Activated T-cell treated with anti-CD3 and anti-CD28 coated beads, Interleukin-2, amount 50 U/mL, for 4 hours (primary cell): ENCODE measurements around the gene GABRB3. TPM values are rescaled to one million over a fixed set of nuclear protein-coding genes. Genes with fewer than 3 reads are reported as not detected.

Source experiments
- ATAC-seq, 2 donors: fragments of 200-7000 bp; cut with Tn5 transposase; one replicate each; pipeline ENCODE4 v1.10.0; 2021
- DNase-seq: peaks from one replicate; pipeline ENCODE4 v3.0.0-alpha.2; 2020
- H3K27me3 Mint-ChIP-seq: one replicate; pipeline ENCODE4 v1.8.0; 2021; ENCODE audit warnings: low read depth, mixed read lengths
- H3K36me3 Mint-ChIP-seq: one replicate; pipeline ENCODE4 v1.8.0; 2022; ENCODE audit warnings: mixed read lengths; ENCODE audit not compliant: insufficient read depth
- H3K4me1 Mint-ChIP-seq: one replicate; pipeline ENCODE4 v1.8.0; 2021; ENCODE audit warnings: low read depth, mixed read lengths
- H3K4me3 Mint-ChIP-seq: one replicate; pipeline ENCODE4 v1.8.0; 2021; ENCODE audit warnings: mild to moderate bottlenecking, moderate library complexity, mixed read lengths
- H3K9me3 Mint-ChIP-seq: one replicate; pipeline ENCODE4 v1.8.0; 2021; ENCODE audit warnings: mixed read lengths
- total RNA-seq, 3 donors: library from RNA; stranded (reverse); gene quantifications; one replicate each; pipeline ENCODE4 v1.2.1, GENCODE V29; 2021

GABRB3 gene
- total RNA-seq, 3 donors from 2014 or later = 0.19 to 0.23 (median 0.21) TPM

DNA sequence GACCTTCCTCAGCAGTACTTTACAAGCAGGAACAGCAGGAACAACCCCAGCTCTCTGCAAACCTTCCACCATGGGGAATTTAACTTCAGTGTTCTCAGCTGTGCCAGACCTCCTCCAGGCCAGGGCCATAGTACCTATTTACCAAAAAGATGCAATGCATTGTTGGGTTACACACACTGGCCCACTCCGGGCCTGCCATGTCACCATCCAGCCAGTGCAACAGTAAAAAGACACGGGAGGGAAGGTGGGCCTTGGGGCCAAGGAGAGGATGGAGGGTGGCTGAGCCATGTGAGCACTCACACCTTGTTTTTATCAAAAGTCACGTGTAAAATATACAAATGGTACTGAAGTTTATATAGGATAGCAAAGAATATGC lies 157.0 kb downstream of the GABRB3 start:
- no peaks in the 10 kb centered on the region for H3K27me3 Mint-ChIP-seq
- no peak overlapping the region for H3K4me3 Mint-ChIP-seq
- peaks cover 4% of the 10 kb centered on the region for H3K9me3 Mint-ChIP-seq
- no peaks in the 10 kb centered on the region for H3K36me3 Mint-ChIP-seq
- no peaks in the 10 kb centered on the region for H3K4me1 Mint-ChIP-seq
- DNase-seq = no peak
- no peak for ATAC-seq

DNA sequence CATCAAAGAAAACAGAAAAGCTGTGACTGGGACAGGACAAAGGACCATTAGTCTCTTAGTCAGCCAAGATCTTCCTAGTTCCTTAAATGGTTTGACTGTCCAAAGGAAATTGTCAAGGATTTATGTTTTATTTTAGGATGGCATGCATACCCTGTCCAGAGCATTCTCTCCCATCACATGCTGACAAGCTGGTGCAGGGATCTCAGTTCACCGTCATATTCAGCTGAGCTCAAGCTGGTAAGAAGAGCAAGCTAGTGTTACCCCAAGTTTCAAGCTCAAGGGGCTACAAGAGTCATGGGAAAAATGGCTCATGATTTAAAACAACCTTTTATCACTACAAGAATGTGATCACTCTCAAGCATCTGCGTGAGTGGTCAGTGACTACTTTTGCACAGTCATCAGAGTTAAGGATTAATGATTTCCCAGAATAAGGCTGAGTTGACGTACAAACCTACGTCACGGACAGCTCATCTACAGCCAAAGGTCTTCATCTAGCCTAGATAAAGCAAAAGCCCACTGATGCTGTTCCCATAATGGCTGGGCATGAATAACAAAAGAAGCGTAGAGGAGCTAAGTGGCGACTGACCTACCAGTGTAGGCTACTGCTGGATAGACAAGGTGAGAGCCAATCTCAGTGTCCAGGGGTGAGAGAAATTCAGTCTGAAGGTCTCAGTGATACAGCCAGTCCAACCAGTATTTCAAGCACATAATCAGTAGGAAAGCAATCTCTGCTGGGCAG lies 157.5 kb downstream of the GABRB3 start:
- H3K4me3 Mint-ChIP-seq = no peak overlapping the region
- H3K4me1 Mint-ChIP-seq = no peaks in the 10 kb centered on the region
- ATAC-seq (no peak), DNase-seq (no peak)
- no peaks in the 10 kb centered on the region for H3K36me3 Mint-ChIP-seq
- peaks cover 4% of the 10 kb centered on the region for H3K9me3 Mint-ChIP-seq
- no peaks in the 10 kb centered on the region for H3K27me3 Mint-ChIP-seq

DNA sequence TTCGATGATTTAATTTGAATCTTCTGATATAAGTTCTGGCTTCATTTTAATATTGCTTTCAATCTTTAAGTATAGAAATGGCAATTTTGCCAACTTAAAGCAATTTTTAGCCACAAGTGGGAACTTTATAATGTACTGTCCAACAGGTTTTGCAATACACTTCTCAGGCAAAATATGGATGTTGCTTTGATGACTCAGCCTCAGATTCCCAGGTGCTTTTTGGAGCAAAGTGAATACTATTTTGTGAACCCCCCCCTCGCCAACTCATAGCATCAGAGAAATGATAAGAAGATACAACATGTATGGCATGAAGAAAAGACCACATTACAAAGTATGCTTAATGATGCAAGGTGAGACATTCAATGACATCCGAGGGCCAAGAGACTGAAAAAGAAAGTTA lies 158.1 kb downstream of the GABRB3 start:
- no peaks in the 10 kb centered on the region for H3K4me1 Mint-ChIP-seq
- no peak overlapping the region for H3K4me3 Mint-ChIP-seq
- no peak for DNase-seq
- no peaks in the 10 kb centered on the region for H3K27me3 Mint-ChIP-seq
- peaks cover 7% of the 10 kb centered on the region for H3K9me3 Mint-ChIP-seq
- no peak for ATAC-seq
- H3K36me3 Mint-ChIP-seq = no peaks in the 10 kb centered on the region

DNA sequence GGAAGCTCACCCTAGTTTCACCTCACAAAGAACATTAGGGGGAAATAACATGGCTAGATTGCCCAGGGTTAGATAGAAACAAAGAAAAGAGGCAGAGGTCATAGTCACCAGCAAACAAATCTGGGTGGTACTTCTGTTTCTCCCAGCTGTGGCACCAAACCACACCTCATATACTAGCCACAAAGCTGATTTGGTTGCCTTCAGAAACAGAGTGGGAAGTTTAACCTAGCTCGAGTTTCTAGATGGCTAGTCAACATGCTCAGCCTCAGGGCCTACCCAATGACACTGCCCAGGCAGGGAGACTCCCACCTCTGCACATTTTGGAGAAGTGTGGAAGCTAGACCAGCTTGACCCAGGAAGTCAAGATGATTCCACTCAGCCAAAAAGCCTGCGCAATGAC lies 174.2 kb downstream of the GABRB3 start:
- Mint-ChIP-seq H3K4me3 (no peak overlapping the region), H3K4me1 (no peaks in the 10 kb centered on the region)
- ATAC-seq = no peak

DNA sequence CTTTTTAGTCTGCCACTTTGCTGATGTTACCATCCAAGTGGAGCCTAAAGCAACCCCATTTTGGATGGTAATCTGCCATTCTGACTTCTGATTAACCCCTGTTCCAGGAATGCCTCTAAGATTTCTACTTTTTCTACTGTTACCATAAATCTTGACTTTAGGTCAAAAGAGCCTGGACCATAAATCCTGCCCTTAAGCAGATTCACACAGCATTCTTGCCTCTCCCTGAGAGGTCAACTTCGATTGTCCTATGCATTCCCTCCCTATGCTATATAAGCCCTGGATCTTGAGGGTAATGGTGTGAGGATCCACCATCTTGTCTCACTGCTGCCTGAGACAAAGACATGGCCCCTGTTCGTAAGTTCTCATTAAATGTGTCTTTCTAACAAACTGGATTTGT lies 177.3 kb downstream of the GABRB3 start:
- Mint-ChIP-seq H3K9me3 (peaks cover 23% of the 10 kb centered on the region), H3K4me3 (no peak overlapping the region), H3K4me1 (no peaks in the 10 kb centered on the region), H3K36me3 (no peaks in the 10 kb centered on the region), H3K27me3 (no peaks in the 10 kb centered on the region)
- DNase-seq (no peak), ATAC-seq (no peak)

More for the DNA sequence above, 174.2 kb downstream of the GABRB3 start:
- H3K36me3 Mint-ChIP-seq = no peaks in the 10 kb centered on the region
- H3K9me3 Mint-ChIP-seq = peaks cover 27% of the 10 kb centered on the region
- DNase-seq = no peak
- no peaks in the 10 kb centered on the region for H3K27me3 Mint-ChIP-seq

DNA sequence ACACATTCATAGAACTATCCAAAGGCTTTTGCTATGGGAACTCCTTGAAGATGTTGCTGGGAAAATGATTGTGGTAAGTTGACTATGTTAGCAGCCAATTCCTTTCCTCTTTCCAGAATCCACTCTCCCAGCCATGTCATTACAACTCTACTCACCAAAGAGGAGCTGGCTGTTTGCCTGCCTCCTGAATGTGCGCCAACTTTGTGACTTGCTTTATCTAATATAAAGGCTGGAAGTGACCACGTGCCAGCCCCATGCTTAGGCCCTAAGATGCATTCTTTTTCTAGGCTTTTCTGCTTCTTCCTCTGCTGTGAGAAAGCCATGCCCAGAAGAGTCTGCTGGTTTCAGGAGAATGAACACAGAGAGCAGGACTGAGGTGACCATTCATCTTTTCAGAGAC lies 182.2 kb downstream of the GABRB3 start:
- Mint-ChIP-seq H3K36me3 (no peaks in the 10 kb centered on the region), H3K27me3 (no peaks in the 10 kb centered on the region), H3K4me1 (no peaks in the 10 kb centered on the region), H3K4me3 (no peak overlapping the region), H3K9me3 (no peaks in the 10 kb centered on the region)
- ATAC-seq (no peak), DNase-seq (no peak)

DNA sequence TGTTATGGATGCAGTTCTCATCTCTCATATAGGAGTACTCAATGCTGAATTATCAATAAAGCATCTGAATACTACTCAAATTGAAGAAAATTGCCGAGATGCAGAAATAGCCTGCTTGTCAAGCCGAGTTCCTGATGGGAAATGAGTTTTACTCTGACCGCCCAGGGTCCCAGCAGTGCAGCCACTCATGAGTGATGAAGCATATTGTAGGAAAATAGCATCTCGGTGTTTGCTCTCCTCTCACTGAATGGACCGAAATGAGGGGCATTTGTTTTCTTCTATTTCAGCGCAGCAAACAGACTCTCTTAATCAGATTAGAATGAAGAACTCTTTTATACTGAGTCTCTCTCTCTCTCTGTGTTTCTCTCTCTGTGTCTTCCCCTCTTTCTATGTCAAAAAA lies 190.0 kb downstream of the GABRB3 start:
- H3K36me3 Mint-ChIP-seq = no peaks in the 10 kb centered on the region
- H3K9me3 Mint-ChIP-seq = peaks cover 5% of the 10 kb centered on the region
- no peaks in the 10 kb centered on the region for H3K4me1 Mint-ChIP-seq
- H3K4me3 Mint-ChIP-seq = no peak overlapping the region
- H3K27me3 Mint-ChIP-seq = no peaks in the 10 kb centered on the region
- DNase-seq (no peak), ATAC-seq (no peak)

DNA sequence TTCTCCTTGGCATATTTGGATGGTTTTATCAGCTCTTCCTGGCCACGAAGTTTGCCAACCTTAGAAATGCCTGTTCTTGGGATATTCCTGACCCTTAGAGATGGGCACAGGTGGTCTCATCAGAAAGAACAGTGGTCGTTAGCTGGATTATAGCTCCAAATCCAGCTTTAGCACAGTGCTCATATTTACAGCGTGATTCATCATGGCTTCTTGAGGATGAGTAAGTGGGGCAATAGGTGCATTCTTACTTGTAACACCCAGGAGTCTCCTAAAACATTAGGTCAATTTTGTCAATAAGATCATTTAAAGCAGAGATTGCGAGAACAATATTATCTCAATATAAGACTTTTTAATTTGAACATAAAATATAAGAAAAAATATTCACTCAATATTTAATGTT lies 191.9 kb downstream of the GABRB3 start:
- no peaks in the 10 kb centered on the region for H3K4me1 Mint-ChIP-seq
- H3K27me3 Mint-ChIP-seq = no peaks in the 10 kb centered on the region
- H3K36me3 Mint-ChIP-seq = no peaks in the 10 kb centered on the region
- H3K4me3 Mint-ChIP-seq = no peak overlapping the region
- DNase-seq = no peak
- ATAC-seq = no peak
- H3K9me3 Mint-ChIP-seq = peaks cover 5% of the 10 kb centered on the region

DNA sequence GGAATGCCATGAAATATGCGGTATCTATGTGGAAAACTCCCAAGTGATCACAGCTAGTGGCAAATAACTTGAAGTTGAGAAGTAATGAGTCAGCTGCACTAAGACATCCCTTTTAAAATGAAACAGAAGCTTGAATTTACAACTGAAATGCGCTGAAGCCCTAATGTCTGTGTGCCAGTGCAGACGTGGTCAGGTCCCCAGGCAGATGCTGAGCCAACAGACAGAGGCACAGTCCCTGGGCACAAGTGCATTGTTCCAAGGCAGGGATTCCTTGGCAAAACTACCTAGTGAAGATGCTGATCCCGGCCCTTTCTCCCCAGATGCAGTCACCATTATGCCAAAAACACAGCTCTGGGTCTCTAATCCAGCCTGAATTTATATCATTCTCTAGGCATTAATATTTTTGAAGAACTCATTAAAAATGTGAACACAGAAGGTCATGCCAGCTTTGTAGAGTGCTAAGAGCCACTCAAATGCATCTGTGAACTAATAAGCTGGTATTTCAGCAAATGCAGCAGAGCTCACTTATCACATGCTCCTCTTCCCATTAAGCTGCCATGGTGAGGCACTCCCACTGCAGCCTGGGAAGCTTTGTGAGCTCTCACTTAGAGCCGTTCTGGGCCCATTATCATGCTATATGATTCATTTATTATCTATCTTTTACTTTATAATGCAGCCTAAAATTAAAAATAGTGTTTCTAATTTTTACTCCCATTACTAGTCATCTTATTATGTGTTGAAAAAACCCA lies 200.1 kb downstream of the GABRB3 start:
- DNase-seq = no peak
- H3K4me1 Mint-ChIP-seq = no peaks in the 10 kb centered on the region
- no peak for ATAC-seq
- no peaks in the 10 kb centered on the region for H3K36me3 Mint-ChIP-seq
- peaks cover 12% of the 10 kb centered on the region for H3K9me3 Mint-ChIP-seq
- no peak overlapping the region for H3K4me3 Mint-ChIP-seq
- H3K27me3 Mint-ChIP-seq = no peaks in the 10 kb centered on the region

DNA sequence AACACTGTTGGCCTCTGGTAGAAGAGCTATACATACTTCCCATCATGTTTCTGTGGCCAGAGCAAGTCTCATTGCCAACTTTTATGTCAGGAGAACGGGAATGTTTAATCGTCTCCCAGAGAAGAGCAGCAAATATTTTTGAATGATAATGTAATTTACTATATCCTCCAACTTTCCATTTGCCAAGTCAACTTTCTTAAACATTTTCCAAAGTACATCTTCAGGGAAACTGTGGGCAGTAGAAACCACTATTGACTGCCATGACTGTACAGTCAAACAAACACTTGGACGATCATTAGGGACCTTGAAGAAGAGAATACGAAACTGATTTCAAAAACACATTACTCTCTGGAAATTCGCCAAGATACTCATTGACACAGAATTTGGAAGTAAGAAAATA lies 201.5 kb downstream of the GABRB3 start:
- H3K27me3 Mint-ChIP-seq = no peaks in the 10 kb centered on the region
- H3K36me3 Mint-ChIP-seq = no peaks in the 10 kb centered on the region
- peaks cover 12% of the 10 kb centered on the region for H3K9me3 Mint-ChIP-seq
- no peak for ATAC-seq
- DNase-seq = no peak
- H3K4me3 Mint-ChIP-seq = no peak overlapping the region
- H3K4me1 Mint-ChIP-seq = no peaks in the 10 kb centered on the region

DNA sequence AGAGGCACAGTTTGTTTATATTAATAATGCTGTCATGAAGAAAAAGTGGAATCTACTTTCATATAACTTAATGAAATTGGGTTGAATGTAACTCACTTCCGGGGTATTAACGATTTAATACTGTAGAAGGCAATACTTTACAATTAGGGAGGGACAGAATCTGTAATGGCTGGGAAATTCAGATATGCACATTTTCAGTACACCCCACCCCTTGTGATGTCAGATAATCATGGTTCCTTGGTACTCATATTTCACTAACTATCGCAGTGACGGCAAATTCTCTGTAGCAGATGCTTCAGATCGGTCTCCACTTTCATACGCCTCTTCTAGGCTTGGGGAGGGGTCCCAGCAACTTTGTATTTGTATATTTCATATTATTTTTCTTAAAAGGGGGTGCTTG lies 207.3 kb downstream of the GABRB3 start:
- DNase-seq (no peak), ATAC-seq (no peak)
- Mint-ChIP-seq H3K9me3 (peaks cover 10% of the 10 kb centered on the region), H3K4me1 (no peaks in the 10 kb centered on the region), H3K36me3 (no peaks in the 10 kb centered on the region), H3K4me3 (no peak overlapping the region), H3K27me3 (no peaks in the 10 kb centered on the region)

DNA sequence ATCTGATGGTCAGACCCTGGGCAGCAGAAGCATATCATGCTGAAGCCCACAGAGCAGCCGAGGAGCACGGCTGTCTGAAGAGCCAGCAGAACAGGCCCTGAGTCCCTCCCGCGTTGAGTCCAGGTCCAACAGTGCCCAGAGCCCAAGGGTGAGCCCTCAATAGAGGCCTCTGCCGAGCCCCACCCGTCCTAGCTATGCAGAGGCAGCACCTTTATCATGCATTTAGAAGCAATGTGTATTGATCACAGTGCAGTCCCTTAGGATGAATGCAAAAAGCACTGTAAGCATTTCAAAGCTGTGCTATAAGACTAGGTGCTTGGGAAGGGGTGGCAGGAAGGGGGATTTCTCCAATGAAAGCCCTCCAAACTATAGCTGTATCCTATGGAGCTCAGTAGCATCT lies 208.5 kb downstream of the GABRB3 start:
- no peak for ATAC-seq
- no peak for DNase-seq
- no peaks in the 10 kb centered on the region for H3K27me3 Mint-ChIP-seq
- H3K4me1 Mint-ChIP-seq = no peaks in the 10 kb centered on the region
- H3K4me3 Mint-ChIP-seq = no peak overlapping the region
- peaks cover 4% of the 10 kb centered on the region for H3K9me3 Mint-ChIP-seq
- H3K36me3 Mint-ChIP-seq = no peaks in the 10 kb centered on the region

DNA sequence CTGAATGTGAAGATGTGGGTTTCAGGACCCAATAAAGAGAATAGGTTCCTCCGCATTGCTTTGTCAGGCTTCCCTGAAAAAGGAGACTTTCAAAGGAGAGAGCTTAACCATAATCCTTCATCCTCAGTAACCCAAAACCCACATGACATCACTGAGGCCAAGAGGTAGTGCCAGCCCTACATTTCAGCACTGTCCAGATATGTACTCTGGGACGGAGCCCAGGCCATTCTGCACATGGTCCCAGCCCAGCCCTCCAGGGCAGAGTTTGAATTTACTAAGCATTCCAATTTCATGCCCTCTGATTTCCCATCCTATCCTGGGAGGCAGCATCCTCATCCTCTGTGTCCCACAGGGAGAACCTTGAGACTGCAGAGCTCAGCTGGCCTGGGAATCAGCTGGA lies 210.5 kb downstream of the GABRB3 start:
- Mint-ChIP-seq H3K36me3 (no peaks in the 10 kb centered on the region), H3K4me1 (no peaks in the 10 kb centered on the region), H3K4me3 (no peak overlapping the region), H3K27me3 (no peaks in the 10 kb centered on the region), H3K9me3 (peaks cover 4% of the 10 kb centered on the region)
- ATAC-seq = no peak
- DNase-seq = no peak

DNA sequence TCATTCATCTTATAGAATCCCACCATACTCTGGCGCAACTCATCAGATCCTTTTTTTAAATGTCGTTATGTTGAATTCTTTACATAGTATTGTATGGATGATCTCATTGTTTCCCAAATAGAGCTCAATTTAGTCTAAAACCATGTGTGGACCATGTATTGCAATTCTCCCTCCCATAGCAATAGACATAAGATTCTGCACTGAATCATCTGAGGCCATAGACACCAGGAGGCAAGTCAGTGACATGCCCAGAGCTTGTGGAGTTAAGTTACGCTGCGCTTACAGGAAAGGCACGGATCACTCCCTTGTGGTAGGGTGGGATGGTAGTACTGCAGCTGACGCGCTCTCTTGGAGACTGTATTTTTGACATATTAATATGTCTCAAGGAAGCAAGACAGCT lies 211.0 kb downstream of the GABRB3 start:
- Mint-ChIP-seq H3K9me3 (peaks cover 6% of the 10 kb centered on the region), H3K4me3 (no peak overlapping the region), H3K27me3 (no peaks in the 10 kb centered on the region), H3K4me1 (no peaks in the 10 kb centered on the region), H3K36me3 (no peaks in the 10 kb centered on the region)
- no peak for DNase-seq
- ATAC-seq = no peak

DNA sequence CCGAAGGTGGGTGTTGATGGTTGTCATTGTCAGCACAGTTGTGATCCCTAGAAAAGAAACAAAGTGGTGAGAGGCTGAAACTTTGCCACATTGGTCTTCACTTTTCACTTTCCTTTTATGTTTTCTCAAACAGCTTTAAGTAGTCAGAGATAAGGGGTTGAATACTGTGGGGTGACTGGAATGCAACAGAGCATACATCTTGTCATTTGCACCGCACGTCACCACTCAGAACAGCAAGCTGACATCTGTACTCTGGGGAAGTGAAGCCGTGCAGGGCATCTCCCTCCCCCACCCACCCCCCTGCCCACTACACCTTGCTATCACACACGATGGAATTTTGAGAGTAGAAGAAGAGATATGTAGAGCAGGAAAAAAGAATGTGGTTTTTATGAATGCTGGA lies 211.7 kb downstream of the GABRB3 start:
- ATAC-seq = no peak

More for the DNA sequence above, 211.7 kb downstream of the GABRB3 start:
- no peaks in the 10 kb centered on the region for H3K27me3 Mint-ChIP-seq
- H3K4me1 Mint-ChIP-seq = no peaks in the 10 kb centered on the region
- H3K36me3 Mint-ChIP-seq = no peaks in the 10 kb centered on the region
- H3K9me3 Mint-ChIP-seq = peaks cover 6% of the 10 kb centered on the region
- no peak for DNase-seq
- H3K4me3 Mint-ChIP-seq = no peak overlapping the region
